AG04450 (cell line): ENCODE measurements around the gene RAPGEF1. TPM values are rescaled to one million over a fixed set of nuclear protein-coding genes. Genes with fewer than 3 reads are reported as not detected.
"Not testable (repeated sequence)": the region's sequence is repeated elsewhere in the genome, so short reads cannot be mapped to it uniquely, and the experiment has no call there.

ENCODE experiments used
- CTCF ChIA-PET: fragments of 300-600, 350-600 bp; formaldehyde crosslinking; extraction: SDS; loops from one replicate; lab custom pipeline; 2022; ENCODE audit warnings: antibody characterized with exemption, inconsistent platforms; lab: Charles Lee
- POLR2A ChIA-PET: fragments of 350-600 bp; formaldehyde crosslinking; extraction: SDS; loops from one replicate; lab custom pipeline; 2021; ENCODE audit warnings: antibody characterized with exemption, inconsistent platforms; lab: Yijun Ruan, JAX
- DNase-seq: peaks from one replicate; pipeline ENCODE4 v3.0.0-alpha.2; 2011; ENCODE audit warnings: low read depth, low spot score
- H3K27ac ChIP-seq: one replicate; pipeline ENCODE4 v1.5.1; 2012; ENCODE audit warnings: low read depth, low read length, control low read depth
- H3K27me3 ChIP-seq: one replicate; pipeline ENCODE4 v1.6.0; 2012; ENCODE audit warnings: low read length; ENCODE audit not compliant: control insufficient read depth, insufficient read depth
- H3K4me3 ChIP-seq: 2 replicates; pipeline ENCODE4 v1.5.1; 2011; ENCODE audit warnings: mild to moderate bottlenecking, low read depth, low read length, control low read depth
- H3K9me3 ChIP-seq: 2 replicates; pipeline ENCODE4 v1.5.1; 2012; ENCODE audit warnings: low read length; ENCODE audit not compliant: control insufficient read depth, insufficient read depth
- polyA plus RNA-seq: library from polyadenylated mRNA; depleted of rRNA; stranded (reverse); fragments of >200 nt; gene quantifications from 2 replicates; pipeline ENCODE4 v1.2.3, GENCODE V29; 2011
- TF ChIP-seq, protein P1 (sequence below): IDR thresholded peaks from 2 replicates; pipeline ENCODE4 v1.5.1; 2011; ENCODE audit warnings: low read depth, low read length, control low read depth, inconsistent platforms

The RAPGEF1 gene
- polyA plus RNA-seq, 1 experiment, result 27.6 TPM

DNA sequence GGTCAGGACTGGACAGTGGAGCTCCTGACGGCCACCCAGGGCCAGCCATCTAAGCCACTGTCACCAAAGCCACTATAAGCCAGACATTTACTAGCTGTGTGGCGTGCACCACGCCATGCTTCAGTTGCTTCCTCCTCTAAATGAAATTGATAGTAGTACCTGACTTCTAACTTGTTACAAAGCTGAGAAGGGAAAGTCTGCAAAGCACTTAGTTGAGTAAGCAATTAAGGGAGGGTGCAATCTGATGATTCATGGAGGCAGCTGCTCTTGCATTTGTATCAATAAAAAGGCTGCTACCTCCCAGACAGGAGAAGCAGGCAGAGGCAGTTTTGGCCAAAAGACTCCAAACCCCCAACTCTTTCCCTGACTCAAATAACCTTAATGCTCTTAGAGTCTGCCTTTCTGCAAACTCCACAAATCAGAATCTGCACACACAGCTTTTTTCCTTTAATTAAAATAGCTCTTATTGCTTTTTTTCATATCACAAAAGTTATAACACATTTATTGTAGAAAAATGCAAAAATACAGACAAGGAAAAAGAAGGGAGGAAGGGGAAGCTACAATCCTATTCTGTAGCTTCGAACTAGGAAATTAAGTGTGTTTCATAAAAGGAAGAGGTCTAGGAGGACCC is 19.3 kb upstream of the RAPGEF1 start:
- TF ChIP-seq, protein P1, sequence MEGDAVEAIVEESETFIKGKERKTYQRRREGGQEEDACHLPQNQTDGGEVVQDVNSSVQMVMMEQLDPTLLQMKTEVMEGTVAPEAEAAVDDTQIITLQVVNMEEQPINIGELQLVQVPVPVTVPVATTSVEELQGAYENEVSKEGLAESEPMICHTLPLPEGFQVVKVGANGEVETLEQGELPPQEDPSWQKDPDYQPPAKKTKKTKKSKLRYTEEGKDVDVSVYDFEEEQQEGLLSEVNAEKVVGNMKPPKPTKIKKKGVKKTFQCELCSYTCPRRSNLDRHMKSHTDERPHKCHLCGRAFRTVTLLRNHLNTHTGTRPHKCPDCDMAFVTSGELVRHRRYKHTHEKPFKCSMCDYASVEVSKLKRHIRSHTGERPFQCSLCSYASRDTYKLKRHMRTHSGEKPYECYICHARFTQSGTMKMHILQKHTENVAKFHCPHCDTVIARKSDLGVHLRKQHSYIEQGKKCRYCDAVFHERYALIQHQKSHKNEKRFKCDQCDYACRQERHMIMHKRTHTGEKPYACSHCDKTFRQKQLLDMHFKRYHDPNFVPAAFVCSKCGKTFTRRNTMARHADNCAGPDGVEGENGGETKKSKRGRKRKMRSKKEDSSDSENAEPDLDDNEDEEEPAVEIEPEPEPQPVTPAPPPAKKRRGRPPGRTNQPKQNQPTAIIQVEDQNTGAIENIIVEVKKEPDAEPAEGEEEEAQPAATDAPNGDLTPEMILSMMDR, result no peak
- no peak for DNase-seq
- POLR2A ChIA-PET, result interaction anchor here (0.7 kb wide), 2 partner anchors 15 to 264 kb away, joined by 4 to 6 read pairs; no protein-coding TSS in a partner anchor
- Histone ChIP-seq H3K27me3 (peaks cover 30% of the 10 kb centered on the region), H3K27ac (no peak overlapping the region), H3K9me3 (no peaks in the 10 kb centered on the region), H3K4me3 (no peak overlapping the region)
- CTCF ChIA-PET, result interaction anchor here (1.1 to 12.0 kb wide), 5 partner anchors 477 to 509 kb away, joined by 3 to 154 read pairs (median 43); no protein-coding TSS in a partner anchor

DNA sequence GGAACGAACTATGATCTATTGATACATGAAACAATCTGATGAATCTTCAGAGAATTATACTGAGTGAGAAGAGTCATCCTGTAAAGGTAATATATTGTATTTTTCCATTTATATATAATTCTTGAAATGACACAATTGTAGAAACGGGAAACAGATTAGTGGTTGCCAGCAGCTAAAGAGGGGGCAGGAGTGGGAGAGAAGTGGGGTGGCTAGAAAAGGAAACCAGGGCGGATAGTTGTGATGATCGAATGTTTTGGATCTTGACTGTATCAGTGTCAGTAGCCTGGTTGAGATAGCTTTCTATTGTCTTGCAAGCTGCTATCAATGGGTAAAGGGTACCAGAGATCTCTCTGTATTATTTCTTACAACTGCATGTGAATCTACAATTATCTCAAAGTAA is 17.7 kb upstream of the RAPGEF1 start:
- ChIA-PET CTCF (interaction anchor here (6.4 to 12.0 kb wide), 3 partner anchors 479 to 511 kb away, joined by 43 to 154 read pairs (median 70); no protein-coding TSS in a partner anchor), POLR2A (no interaction called here)
- no peak for DNase-seq
- H3K9me3 ChIP-seq, result no peaks in the 10 kb centered on the region
- H3K27me3 ChIP-seq, result peaks cover 27% of the 10 kb centered on the region
- TF ChIP-seq, protein P1, result no peak
- no peak overlapping the region for H3K4me3 ChIP-seq
- no peak overlapping the region for H3K27ac ChIP-seq

DNA sequence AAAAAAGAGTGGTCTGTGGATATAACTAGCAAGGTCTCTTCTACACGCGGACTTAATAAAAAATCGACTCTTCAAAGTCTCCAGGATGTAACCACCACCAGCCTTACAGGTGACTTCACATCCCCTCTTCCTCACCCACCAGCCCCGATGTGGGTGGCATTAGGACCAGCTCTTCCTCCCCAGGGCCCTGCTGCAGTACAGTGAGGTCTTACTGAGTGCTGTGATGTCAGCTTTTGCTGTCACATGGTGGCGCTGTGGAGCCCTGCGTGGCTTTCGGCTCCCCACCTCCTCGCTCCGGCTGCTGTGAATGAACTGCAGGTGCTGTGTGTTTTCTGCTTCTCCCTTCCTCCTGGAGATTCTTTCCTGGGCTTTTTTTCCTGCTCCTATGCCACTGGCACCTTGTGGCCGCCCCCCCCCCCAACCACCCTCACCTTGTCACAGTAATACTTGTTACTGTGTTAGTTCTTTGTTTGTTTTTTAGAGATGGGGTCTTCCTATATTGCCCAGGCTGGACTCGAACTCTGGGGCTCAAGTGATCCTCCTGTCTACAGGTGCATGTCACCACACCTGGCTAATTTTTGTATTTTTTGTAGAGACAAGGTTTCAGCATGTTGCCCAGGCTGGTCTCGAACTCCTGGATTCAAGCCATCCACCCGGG is 15.8 kb upstream of the RAPGEF1 start:
- no peak overlapping the region for H3K4me3 ChIP-seq
- POLR2A ChIA-PET, result interaction anchor here (0.7 kb wide), 1 partner anchor 470 kb away, joined by 3 read pairs; no protein-coding TSS in a partner anchor

DNA sequence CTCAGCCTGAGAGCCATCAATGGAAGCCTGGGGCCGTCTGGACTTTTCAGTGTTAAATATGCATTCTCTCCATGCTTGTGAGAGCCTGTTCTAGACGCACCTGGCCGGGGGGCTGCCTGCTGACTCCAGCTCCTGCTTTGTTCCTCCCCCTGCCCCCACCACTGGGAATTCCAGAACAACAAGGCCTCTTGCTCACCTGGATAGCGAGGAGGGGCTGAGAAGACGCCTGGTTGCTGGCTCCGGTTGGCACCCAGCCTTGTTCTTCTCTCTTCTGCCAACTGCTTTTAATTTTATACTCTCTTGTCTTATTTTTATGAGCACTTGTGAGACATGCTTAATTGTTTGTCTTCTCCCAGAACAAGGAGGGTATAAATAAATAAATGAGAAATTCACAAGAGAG is 15.0 kb upstream of the RAPGEF1 start:
- CTCF ChIA-PET, result interaction anchor here (0.6 to 1.2 kb wide), 4 partner anchors 58 to 496 kb away, joined by 3 to 7 read pairs (median 3); no protein-coding TSS in a partner anchor

More for the DNA sequence above, 15.8 kb upstream of the RAPGEF1 start:
- no peak overlapping the region for H3K27ac ChIP-seq
- CTCF ChIA-PET, result interaction anchor here (0.5 to 12.0 kb wide), 11 partner anchors 59 to 518 kb away, joined by 3 to 154 read pairs (median 3); no protein-coding TSS in a partner anchor
- H3K9me3 ChIP-seq, result no peaks in the 10 kb centered on the region
- TF ChIP-seq, protein P1, result peak; percentile 87
- peaks cover 29% of the 10 kb centered on the region for H3K27me3 ChIP-seq
- DNase-seq, result no peak

DNA sequence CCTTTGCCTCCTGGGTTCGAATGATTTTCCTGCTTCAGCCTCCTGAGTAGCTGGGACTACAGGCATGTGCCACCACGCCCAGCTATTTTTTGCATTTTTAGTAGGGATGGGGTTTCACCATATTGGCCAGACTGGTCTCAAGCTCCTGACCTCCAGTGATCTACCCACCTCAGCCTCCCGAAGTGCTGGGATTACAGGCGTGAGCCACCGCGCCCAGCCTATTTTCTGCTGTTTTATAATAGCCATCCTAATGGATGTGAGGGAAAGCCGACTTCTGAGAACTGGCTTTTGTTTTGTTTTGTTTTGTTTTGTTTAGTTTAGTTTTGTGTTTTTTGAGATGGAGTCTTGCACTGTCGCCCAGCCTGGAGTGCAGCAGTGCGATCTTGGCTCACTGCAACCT is 13.9 kb upstream of the RAPGEF1 start:
- CTCF ChIA-PET, POLR2A ChIA-PET, H3K9me3 ChIP-seq, H3K4me3 ChIP-seq, DNase-seq, H3K27ac ChIP-seq: not testable (repeated sequence)
- H3K27me3 ChIP-seq, result peaks cover 21% of the 10 kb centered on the region

More for the DNA sequence above, 15.0 kb upstream of the RAPGEF1 start:
- TF ChIP-seq, protein P1, result no peak
- Histone ChIP-seq H3K27me3 (peaks cover 24% of the 10 kb centered on the region), H3K9me3 (no peaks in the 10 kb centered on the region), H3K27ac (no peak overlapping the region), H3K4me3 (no peak overlapping the region)
- POLR2A ChIA-PET, result no interaction called here
- no peak for DNase-seq
